ENCODE measurements around the gene CLCA2. TPM values are rescaled to one million over a fixed set of nuclear protein-coding genes. Genes with fewer than 3 reads are reported as not detected.

Gene CLCA2
- total and polyA plus RNA-seq, 2 of the 8 experiments (the other 6 are each of a cell fraction or from before 2014, with no cell fraction given), result not detected

DNA sequence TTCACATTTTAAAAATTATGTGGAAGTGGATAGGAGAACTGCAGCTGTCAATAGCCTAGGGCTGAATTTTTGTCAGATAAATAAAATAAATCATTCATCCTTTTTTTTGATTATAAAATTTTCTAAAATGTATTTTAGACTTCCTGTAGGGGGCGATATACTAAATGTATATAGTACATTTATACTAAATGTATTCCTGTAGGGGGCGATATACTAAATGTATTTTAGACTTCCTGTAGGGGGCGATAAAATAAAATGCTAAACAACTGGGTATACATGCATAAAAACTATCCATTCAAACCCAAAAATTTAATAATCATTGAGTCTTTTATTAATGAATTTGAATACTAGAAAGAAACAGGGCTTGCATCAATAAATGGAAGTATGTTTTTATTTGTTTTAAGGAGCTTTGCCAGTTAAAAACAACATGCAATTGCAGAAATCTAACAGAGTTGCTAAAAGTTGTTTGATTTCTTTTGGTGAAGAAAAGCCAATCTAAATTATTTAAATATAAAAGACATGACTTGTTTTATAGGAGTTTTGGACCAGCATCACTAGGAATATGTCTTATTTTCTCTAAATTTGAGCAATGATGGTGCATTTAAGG, 76.1 kb downstream of the CLCA2 start (continued):
- TF ChIP-seq SP2 (IDR thresholded peaks at IDR 0.05; ENCODE audit: low read length), result no peak

Measured in H1 (cell line).